HEK293T (cell line): ENCODE measurements around the gene ZSWIM7.

Source experiments
- CTCF ChIA-PET: fragments of 350-600 bp; formaldehyde crosslinking; extraction: SDS; loops from one replicate; lab custom pipeline; 2021; ENCODE audit warnings: antibody characterized with exemption, inconsistent platforms; lab: Yijun Ruan, JAX
- POLR2A ChIA-PET: fragments of 350-600 bp; formaldehyde crosslinking; extraction: SDS; loops from one replicate; lab custom pipeline; 2020; ENCODE audit warnings: antibody characterized with exemption, inconsistent platforms; lab: Yijun Ruan, JAX
- DNase-seq: peaks from one replicate; pipeline ENCODE4 v3.0.0; 2012; ENCODE audit warnings: mixed read lengths; ENCODE audit errors: extremely low spot score
- ARNT ChIP-seq: fragments of 450-650 bp; IDR thresholded peaks from 2 replicates; pipeline ENCODE4 v1.6.1; 2017; ENCODE audit warnings: mild to moderate bottlenecking
- BHLHE40 ChIP-seq: fragments of 450-650 bp; IDR thresholded peaks from 2 replicates; pipeline ENCODE4 v1.6.1; 2016; ENCODE audit warnings: mild to moderate bottlenecking, moderate library complexity, borderline replicate concordance
- CTBP1 ChIP-seq: fragments of 450-650 bp; IDR thresholded peaks from 2 replicates; pipeline ENCODE4 v1.6.1; 2016; ENCODE audit warnings: borderline replicate concordance
- ELF4 ChIP-seq: fragments of 450-650 bp; IDR thresholded peaks from 2 replicates; pipeline ENCODE4 v1.6.1; 2017; ENCODE audit warnings: antibody characterized with exemption
- FOXA1 ChIP-seq: fragments of 450-650 bp; IDR thresholded peaks from 2 replicates; pipeline ENCODE4 v1.6.1; 2016; ENCODE audit warnings: mild to moderate bottlenecking
- FOXK2 ChIP-seq: fragments of 450-650 bp; IDR thresholded peaks from 2 replicates; pipeline ENCODE4 v1.6.1; 2016; ENCODE audit warnings: mild to moderate bottlenecking
- FOXM1 ChIP-seq: fragments of 450-650 bp; IDR thresholded peaks from 2 replicates; pipeline ENCODE4 v1.6.1; 2017; ENCODE audit warnings: mild to moderate bottlenecking, borderline replicate concordance
- HDGF ChIP-seq: fragments of 450-650 bp; IDR thresholded peaks from 2 replicates; pipeline ENCODE4 v1.6.1; 2017; ENCODE audit warnings: antibody characterized with exemption, borderline replicate concordance
- L3MBTL2 ChIP-seq: fragments of 450-650 bp; conservative IDR thresholded peaks from 2 replicates; pipeline ENCODE4 v1.6.1; 2016; ENCODE audit warnings: mild to moderate bottlenecking
- LEF1 ChIP-seq: fragments of 450-650 bp; IDR thresholded peaks from 2 replicates; pipeline ENCODE4 v1.6.1; 2017; ENCODE audit warnings: mild to moderate bottlenecking, borderline replicate concordance
- NFRKB ChIP-seq: fragments of 450-650 bp; IDR thresholded peaks from 2 replicates; pipeline ENCODE4 v1.6.1; 2016; ENCODE audit warnings: mild to moderate bottlenecking, moderate library complexity
- SP1 ChIP-seq: fragments of 450-650 bp; IDR thresholded peaks from 2 replicates; pipeline ENCODE4 v1.6.1; 2017
- SUZ12 ChIP-seq: fragments of 450-650 bp; IDR thresholded peaks from 2 replicates; pipeline ENCODE4 v1.6.1; 2016; ENCODE audit warnings: mild to moderate bottlenecking
- TARDBP ChIP-seq: fragments of 450-650 bp; IDR thresholded peaks from 2 replicates; pipeline ENCODE4 v1.6.1; 2016
- ZNF384 ChIP-seq: fragments of 450-650 bp; IDR thresholded peaks from 2 replicates; pipeline ENCODE4 v1.6.1; 2016
- TF ChIP-seq, protein P1 (sequence below): fragments of 450-650 bp; IDR thresholded peaks from 2 replicates; pipeline ENCODE4 v1.6.1; 2016

Gene ZSWIM7

DNA sequence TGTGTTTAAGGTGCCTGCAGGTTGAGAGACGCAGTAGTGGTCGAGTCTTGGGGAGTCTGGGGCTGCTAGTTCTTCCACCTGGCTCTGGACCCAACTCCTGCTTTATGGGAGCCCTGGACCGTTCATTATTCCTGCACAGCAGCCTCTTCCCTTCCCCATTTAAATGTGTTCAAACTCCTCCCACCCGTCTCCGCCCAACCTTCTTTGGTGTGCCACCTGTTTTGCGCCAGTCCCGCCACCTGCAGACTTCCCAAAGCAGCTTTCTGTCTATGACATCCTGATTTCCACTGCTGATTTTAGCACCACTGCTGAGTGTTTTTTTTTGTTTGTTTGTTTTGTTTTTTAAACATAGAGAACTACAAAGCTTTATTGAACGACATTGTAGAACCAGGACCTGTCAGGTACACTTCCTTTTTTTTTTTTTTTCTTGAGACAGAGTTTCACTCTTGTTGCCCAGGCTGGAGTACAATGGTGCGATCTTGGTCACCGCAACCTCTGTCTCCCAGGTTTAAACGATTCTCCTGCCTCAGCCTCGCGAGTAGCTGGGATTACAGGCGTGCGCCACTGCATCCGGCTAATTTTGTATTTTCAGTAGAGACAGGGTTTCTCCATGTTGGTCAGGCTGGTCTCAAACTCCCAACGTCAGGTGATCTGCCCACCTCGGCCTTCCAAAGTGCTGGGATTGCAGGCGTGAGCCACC lies 41.7 kb downstream of the ZSWIM7 start:
- TF ChIP-seq LEF1 (no peak), FOXK2 (no peak), FOXA1 (no peak), CTBP1 (no peak), ELF4 (no peak), FOXM1 (no peak), L3MBTL2 (no peak), TARDBP (no peak), SP1 (no peak), HDGF (no peak)
- CTCF ChIA-PET: interaction anchor here (1.3 kb wide), 1 partner anchor 13 kb away, joined by 10 read pairs; the partner anchor contains the start of gene ADORA2B
- DNase-seq: no peak
- POLR2A ChIA-PET: interaction anchor here (0.8 to 3.6 kb wide), 3 partner anchors 10 to 44 kb away, joined by 3 to 15 read pairs (median 4); partner anchors contain the start of gene ADORA2B

DNA sequence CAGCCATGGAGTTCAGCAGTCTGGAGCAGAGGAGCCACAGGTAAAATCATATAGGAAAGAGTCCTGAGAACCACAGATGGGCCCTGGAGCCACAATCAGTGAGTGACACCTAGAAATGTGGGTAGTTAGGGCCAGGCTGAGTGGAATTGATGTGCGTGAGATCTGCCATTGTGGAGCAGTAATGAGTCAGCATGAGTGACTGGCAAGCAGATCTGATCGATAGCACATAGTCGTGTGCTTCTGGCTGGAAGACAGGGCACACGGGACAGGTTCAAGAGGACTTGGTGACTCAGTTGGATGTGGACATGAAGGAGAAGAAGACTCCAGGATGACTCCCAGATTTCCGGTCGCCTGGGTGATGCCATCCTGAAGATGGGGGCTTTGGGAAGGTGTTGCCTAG lies 42.3 kb downstream of the ZSWIM7 start:
- ChIA-PET POLR2A (interaction anchor here (3.6 kb wide), 1 partner anchor 12 kb away, joined by 15 read pairs; the partner anchor contains the start of gene ADORA2B), CTCF (no interaction called here)
- no peak for DNase-seq
- TF ChIP-seq SP1: no peak
- TF ChIP-seq ZNF384: no peak
- no peak for TF ChIP-seq FOXA1
- no peak for TF ChIP-seq ARNT

DNA sequence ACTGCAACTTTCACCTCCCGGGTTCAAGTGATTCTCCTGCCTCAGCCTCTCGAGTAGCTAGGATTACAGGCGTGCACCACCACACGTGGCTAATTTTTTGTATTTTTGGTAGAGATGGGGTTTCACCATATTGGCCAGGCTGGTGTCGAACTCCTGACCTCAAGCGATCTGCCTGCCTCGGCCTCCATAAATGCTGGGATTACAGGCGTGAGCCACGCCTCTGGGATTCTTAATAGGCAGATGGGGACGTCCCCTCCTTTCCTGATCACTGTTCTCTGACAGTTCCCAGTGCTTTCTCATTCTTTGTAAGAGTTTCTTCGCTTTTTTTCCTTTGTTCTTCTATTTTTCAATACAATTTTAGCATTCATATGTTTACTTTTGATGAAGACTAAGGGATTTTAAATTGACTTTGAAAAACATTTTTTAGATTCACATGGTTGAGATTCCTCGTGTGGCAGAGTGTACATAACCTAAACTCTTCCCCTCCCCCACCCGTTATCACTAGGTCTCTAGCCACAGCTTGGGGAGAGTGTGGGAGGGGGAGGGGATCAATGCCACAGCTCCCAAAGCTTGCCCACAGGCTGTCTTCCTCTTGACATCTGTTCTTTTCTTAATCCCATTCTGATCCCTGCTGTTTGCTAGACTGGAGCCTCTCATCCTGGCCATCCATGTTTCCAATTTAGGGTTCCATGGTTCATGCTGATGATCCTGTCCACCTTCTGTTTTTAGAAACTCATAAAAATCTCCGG lies 43.5 kb downstream of the ZSWIM7 start:
- ChIA-PET POLR2A (no interaction called here), CTCF (no interaction called here)
- no peak for DNase-seq
- TF ChIP-seq FOXK2 (no peak), SUZ12 (no peak), CTBP1 (no peak), ARNT (no peak), ZNF384 (no peak), HDGF (no peak), FOXA1 (no peak), ELF4 (no peak), FOXM1 (no peak), SP1 (no peak)
- TF ChIP-seq, protein P1, sequence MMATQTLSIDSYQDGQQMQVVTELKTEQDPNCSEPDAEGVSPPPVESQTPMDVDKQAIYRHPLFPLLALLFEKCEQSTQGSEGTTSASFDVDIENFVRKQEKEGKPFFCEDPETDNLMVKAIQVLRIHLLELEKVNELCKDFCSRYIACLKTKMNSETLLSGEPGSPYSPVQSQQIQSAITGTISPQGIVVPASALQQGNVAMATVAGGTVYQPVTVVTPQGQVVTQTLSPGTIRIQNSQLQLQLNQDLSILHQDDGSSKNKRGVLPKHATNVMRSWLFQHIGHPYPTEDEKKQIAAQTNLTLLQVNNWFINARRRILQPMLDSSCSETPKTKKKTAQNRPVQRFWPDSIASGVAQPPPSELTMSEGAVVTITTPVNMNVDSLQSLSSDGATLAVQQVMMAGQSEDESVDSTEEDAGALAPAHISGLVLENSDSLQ: no peak

DNA sequence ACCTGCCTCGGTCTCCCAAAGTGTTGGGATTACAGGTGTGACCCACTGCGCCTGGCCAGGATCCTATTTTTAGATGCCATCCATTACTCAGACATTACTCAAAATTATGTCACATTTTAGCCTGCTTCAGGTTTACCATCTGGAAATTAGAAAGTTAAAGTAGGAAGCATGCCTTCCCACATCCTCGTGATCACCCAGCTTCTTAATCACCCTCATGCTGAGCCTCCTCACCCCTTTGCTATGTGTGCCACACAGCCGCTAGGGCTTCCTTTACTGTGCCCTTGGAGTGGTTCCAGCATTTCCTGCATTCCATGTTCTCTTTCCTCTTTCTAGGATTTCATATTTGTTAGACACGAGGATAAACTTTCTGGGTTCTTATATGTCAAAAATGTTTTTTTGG lies 45.3 kb downstream of the ZSWIM7 start:
- ChIA-PET CTCF (no interaction called here), POLR2A (interaction anchor here (1.3 kb wide), 2 partner anchors 9 to 46 kb away, joined by 5 to 7 read pairs; partner anchors contain the start of genes ADORA2B, TTC19 and ZSWIM7)
- no peak for DNase-seq
- TF ChIP-seq ZNF384: no peak
- TF ChIP-seq FOXA1: no peak
- no peak for TF ChIP-seq ELF4
- TF ChIP-seq SUZ12: no peak
- TF ChIP-seq SP1: no peak
- TF ChIP-seq LEF1: no peak
- TF ChIP-seq NFRKB: no peak
- TF ChIP-seq TARDBP: no peak
- no peak for TF ChIP-seq BHLHE40
- no peak for TF ChIP-seq FOXK2
- TF ChIP-seq ARNT: no peak
- TF ChIP-seq L3MBTL2: no peak
- TF ChIP-seq CTBP1: no peak
- TF ChIP-seq HDGF: no peak
- TF ChIP-seq FOXM1: no peak
- TF ChIP-seq, protein P1: no peak

DNA sequence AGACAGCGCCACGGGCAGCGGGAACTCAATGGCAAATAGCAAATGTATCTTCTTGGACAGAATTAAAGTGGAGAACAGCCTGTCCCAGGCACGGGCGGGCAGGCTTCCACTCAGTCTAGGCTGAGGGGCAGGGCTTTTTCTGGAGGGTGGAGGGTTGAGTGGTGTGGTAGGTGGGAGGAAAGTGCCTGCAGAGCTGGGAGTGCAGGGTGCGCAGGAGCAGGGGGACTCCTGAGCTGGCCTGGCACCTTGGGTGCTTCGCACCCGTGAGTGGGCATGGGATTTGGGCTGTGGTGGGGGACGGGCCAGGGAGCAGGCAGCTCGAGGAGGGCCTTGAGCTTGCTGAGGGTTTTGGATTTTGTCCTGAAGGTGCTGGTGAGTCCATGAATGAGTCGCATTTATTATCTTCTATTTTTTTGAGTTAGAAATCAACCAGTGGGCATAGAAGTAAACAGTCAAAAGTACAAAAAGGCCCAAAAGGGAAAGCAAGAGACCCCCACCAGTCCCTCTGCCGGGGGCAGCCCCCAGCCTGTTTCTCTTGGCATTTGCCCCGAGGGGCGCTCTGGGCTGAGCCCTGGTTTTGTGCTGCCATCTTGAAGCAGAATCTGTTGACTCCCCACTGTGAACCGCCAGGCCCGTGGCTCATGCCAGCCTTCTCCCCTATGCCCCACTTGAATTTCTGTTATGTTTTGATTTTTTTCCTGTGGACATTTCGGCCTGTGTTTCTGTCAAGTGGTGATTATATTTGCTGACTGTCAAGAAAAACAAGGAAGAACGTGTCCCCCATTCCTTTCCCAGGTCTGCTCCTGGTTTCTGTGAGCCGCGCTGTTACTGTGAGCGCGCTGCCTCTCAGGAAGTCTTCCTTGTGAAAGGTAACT lies 46.4 kb downstream of the ZSWIM7 start:
- DNase-seq: no peak
- TF ChIP-seq LEF1: no peak
- TF ChIP-seq FOXM1: no peak
- no peak for TF ChIP-seq NFRKB
- TF ChIP-seq FOXK2: no peak
- no peak for TF ChIP-seq HDGF
- TF ChIP-seq ELF4: no peak
- TF ChIP-seq, protein P1: no peak
- TF ChIP-seq BHLHE40: no peak
- no peak for TF ChIP-seq FOXA1
- TF ChIP-seq L3MBTL2: no peak
- TF ChIP-seq CTBP1: no peak
- no peak for TF ChIP-seq ZNF384
- no peak for TF ChIP-seq TARDBP
- no peak for TF ChIP-seq SUZ12
- CTCF ChIA-PET: no interaction called here
- POLR2A ChIA-PET: interaction anchor here (1.3 to 1.6 kb wide), 2 partner anchors 41 to 46 kb away, joined by 3 to 6 read pairs; partner anchors contain the start of genes TTC19 and ZSWIM7
